Vagina (tissue), 2 donors: ENCODE data around the gene ECHDC3. TPM values are rescaled to one million over a fixed set of nuclear protein-coding genes. Genes with fewer than 3 reads are reported as not detected.
A peak's percentile ranks its signal among the peaks of the same experiment; 100 is the strongest.

Experiments
- DNase-seq, 2 donors: peaks; one replicate each; pipeline ENCODE4 v3.0.0-alpha.2; 2017; ENCODE audit errors: extremely low spot score in 2 of 2
- H3K27ac ChIP-seq: fragments of 200-600 bp; sonication (generic); one replicate; pipeline ENCODE4 v1.5.1; 2019
- H3K27me3 ChIP-seq: fragments of 200-600 bp; sonication (generic); one replicate; pipeline ENCODE4 v1.5.1; 2019
- H3K36me3 ChIP-seq, 2 donors: fragments of 200-600 bp; sonication (generic); one replicate each; pipeline ENCODE4 v1.5.1; 2017 to 2019
- H3K4me1 ChIP-seq: fragments of 200-600 bp; sonication (generic); one replicate; pipeline ENCODE4 v1.5.1; 2019
- H3K4me3 ChIP-seq, 2 donors: fragments of 200-600 bp; sonication (generic); 1 replicate in 1 of 2; 2 replicates in 1 of 2; pipeline ENCODE4 v1.5.1; 2016 to 2019
- H3K9me3 ChIP-seq: fragments of 200-600 bp; sonication (generic); one replicate; pipeline ENCODE4 v1.5.1; 2019
- POLR2A ChIP-seq, 2 donors: fragments of 450-650 bp; IDR thresholded peaks; one replicate each; pipeline ENCODE4 v1.6.1; 2017; ENCODE audit warnings: antibody characterized with exemption in 2 of 2, mild to moderate bottlenecking in 2 of 2, moderate library complexity in 2 of 2
- POLR2AphosphoS5 ChIP-seq, 2 donors: sonication (generic); formaldehyde crosslinking; IDR thresholded peaks; one replicate each; pipeline ENCODE4 v1.9.0; 2017; ENCODE audit warnings: antibody characterized with exemption in 2 of 2, mild to moderate bottlenecking in 2 of 2, low read depth in 1 of 2; ENCODE audit not compliant: insufficient read depth in 1 of 2
- intact Hi-C: fragments of 100-400 bp; cut with DNase I; formaldehyde crosslinking; loops from one replicate; pipeline ENCODE4 v1.15.1; 2023
- total RNA-seq: library from RNA; depleted of rRNA; stranded (reverse); fragments of >200 nt; gene quantifications from one replicate; pipeline ENCODE4 v1.2.3, GENCODE V29; 2016
- TF ChIP-seq, protein P1 (sequence below), 3 experiments: fragments of 450-650 bp in 2 of 3; fragments of 200-600 bp in 1 of 3; sonication (generic) in 1 of 3; IDR thresholded peaks; one replicate each; pipeline ENCODE4 v1.5.1; 2017 to 2019; ENCODE audit warnings: antibody characterized with exemption in 3 of 3, mild to moderate bottlenecking in 2 of 3, moderate library complexity in 2 of 3

ECHDC3 gene
- total RNA-seq, 1 donor from 2014 or later, result 44.2 TPM

DNA sequence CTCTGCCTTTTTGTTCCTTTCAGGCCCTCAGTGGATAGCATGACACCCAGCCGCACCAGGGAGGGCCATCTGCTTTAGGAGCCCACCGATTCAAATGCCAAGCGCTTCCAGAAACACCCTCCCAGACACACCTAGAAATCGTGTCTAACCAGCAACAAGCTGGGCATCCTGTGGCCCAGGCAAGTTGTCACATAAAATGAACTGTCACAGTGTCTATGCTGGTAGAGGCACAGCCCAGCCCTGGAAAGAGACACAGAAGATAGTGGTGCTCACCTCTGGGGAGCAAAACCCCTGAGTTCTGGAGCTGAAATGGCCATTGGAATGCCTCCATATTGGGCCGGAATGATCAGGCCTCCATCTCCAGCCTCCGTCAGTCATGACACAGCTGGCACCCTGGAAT is 38.9 kb downstream of the ECHDC3 start:
- Histone ChIP-seq H3K27ac (no peak overlapping the region), H3K27me3 (no peaks in the 10 kb centered on the region), H3K36me3 (no peaks in the 10 kb centered on the region), H3K4me1 (no peaks in the 10 kb centered on the region), H3K9me3 (no peaks in the 10 kb centered on the region), H3K4me3 (no peak overlapping the region)
- TF ChIP-seq POLR2A (IDR thresholded peaks at IDR 0.05) (no peak), POLR2AphosphoS5 (IDR thresholded peaks at IDR 0.05; ENCODE audit: insufficient read depth in 1 of 2, low read depth in 1 of 2) (no peak)
- TF ChIP-seq, protein P1, sequence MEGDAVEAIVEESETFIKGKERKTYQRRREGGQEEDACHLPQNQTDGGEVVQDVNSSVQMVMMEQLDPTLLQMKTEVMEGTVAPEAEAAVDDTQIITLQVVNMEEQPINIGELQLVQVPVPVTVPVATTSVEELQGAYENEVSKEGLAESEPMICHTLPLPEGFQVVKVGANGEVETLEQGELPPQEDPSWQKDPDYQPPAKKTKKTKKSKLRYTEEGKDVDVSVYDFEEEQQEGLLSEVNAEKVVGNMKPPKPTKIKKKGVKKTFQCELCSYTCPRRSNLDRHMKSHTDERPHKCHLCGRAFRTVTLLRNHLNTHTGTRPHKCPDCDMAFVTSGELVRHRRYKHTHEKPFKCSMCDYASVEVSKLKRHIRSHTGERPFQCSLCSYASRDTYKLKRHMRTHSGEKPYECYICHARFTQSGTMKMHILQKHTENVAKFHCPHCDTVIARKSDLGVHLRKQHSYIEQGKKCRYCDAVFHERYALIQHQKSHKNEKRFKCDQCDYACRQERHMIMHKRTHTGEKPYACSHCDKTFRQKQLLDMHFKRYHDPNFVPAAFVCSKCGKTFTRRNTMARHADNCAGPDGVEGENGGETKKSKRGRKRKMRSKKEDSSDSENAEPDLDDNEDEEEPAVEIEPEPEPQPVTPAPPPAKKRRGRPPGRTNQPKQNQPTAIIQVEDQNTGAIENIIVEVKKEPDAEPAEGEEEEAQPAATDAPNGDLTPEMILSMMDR (IDR thresholded peaks at IDR 0.05), result no peak
- no peak for DNase-seq
- intact Hi-C loops, result loop anchor here (10.0 kb wide), 1 partner anchor 204 kb away; no protein-coding TSS in a partner anchor

DNA sequence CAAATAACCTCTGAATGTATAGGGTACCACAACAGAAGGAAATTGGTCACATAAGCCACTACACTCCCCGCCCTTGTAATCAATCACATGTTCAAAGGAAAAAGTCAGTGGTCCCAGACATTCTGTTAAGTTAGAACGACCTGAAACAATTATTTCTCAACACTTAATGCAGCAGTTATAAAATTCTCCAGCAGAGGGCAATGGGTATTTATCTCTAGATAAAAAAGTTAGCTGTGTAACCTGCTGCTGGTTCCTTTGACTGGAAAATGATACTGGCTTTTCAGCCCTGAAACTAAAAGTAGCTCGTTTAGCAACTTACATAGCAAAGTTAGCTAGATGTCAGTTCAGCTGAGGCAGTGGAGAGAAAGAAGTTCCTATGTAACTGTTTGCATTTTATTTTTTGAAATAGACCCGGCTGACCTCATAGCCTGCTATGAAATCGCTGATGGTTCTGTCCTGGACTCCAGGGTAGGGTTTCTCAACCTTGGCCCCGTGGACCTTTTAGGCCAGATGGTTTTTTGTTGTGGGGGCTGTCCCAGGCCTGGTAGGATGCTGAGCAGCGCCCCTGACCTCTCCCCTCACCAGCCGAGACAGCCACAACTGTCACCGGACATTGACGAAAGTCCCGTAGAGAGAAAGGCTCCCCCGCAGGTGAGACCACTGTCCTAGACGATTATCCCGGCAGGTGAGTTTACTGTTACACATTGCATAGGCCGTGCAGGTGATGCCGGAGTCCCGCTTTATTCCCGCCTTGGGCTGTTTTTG is 40.8 kb downstream of the ECHDC3 start:
- Histone ChIP-seq H3K27me3 (no peaks in the 10 kb centered on the region), H3K36me3 (no peaks in the 10 kb centered on the region), H3K9me3 (no peaks in the 10 kb centered on the region), H3K4me3 (no peak overlapping the region), H3K27ac (no peak overlapping the region), H3K4me1 (no peaks in the 10 kb centered on the region)
- intact Hi-C loops, result loop anchor here (10.0 kb wide), 1 partner anchor 202 kb away; no protein-coding TSS in a partner anchor
- no peak for DNase-seq
- TF ChIP-seq, protein P1 (IDR thresholded peaks at IDR 0.05), result peak; percentile 17 to 75 (median 49)
- no peak for TF ChIP-seq POLR2A (IDR thresholded peaks at IDR 0.05)
- TF ChIP-seq POLR2AphosphoS5 (IDR thresholded peaks at IDR 0.05; ENCODE audit: insufficient read depth in 1 of 2, low read depth in 1 of 2), result no peak

DNA sequence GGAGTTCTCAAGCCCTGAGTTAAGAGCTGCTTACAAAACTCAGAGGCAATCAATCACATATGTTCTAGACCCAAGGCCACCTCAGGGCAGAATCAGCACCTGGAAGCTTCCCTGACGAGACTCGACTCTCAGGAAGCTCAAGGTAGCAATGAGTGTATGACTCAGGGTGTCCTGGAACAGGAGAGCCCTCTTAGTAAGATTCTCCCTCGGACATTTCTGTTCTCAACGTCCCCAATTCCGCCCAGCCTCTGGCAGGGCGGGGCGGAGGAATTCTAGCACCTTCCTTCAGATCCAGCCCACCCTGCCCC is 41.3 kb downstream of the ECHDC3 start:
- H3K4me1 ChIP-seq, result no peaks in the 10 kb centered on the region
- H3K9me3 ChIP-seq, result no peaks in the 10 kb centered on the region
- H3K27ac ChIP-seq, result no peak overlapping the region
- intact Hi-C loops, result loop anchor here (10.0 kb wide), 1 partner anchor 201 kb away; no protein-coding TSS in a partner anchor
- no peak for DNase-seq
- no peaks in the 10 kb centered on the region for H3K27me3 ChIP-seq
- H3K36me3 ChIP-seq, result no peaks in the 10 kb centered on the region
- H3K4me3 ChIP-seq, result no peak overlapping the region
- TF ChIP-seq POLR2A (IDR thresholded peaks at IDR 0.05), result no peak
- TF ChIP-seq POLR2AphosphoS5 (IDR thresholded peaks at IDR 0.05; ENCODE audit: insufficient read depth in 1 of 2, low read depth in 1 of 2), result no peak
- TF ChIP-seq, protein P1 (IDR thresholded peaks at IDR 0.05), result no peak

DNA sequence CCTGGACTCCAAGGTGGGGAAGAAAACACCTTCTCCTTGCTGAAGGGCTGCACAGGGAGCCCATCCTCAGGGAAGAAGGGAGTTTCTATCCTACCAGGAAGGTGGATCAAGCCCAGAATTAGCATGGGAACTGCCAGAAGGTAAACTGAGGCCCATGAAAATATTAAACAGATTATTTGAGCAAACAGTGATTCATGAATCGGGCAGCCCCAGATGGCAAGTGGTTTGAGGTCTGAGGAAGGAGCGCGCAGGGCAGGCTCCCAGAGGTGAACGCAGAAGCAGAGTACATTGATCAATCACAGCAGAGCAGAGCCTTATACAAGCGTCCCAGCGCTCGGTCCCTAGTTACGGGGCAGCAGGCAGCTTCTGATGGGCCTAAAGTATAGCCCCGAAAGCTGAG is 45.2 kb downstream of the ECHDC3 start:
- H3K27me3 ChIP-seq, result no peaks in the 10 kb centered on the region
- intact Hi-C loops, result loop anchor here (10.0 kb wide), 1 partner anchor 197 kb away; no protein-coding TSS in a partner anchor
- no peaks in the 10 kb centered on the region for H3K9me3 ChIP-seq
- no peak for DNase-seq
- no peak overlapping the region for H3K27ac ChIP-seq
- no peak overlapping the region for H3K4me3 ChIP-seq
- TF ChIP-seq, protein P1 (IDR thresholded peaks at IDR 0.05), result no peak
- TF ChIP-seq POLR2AphosphoS5 (IDR thresholded peaks at IDR 0.05; ENCODE audit: insufficient read depth in 1 of 2, low read depth in 1 of 2) (no peak), POLR2A (IDR thresholded peaks at IDR 0.05) (no peak)
- no peaks in the 10 kb centered on the region for H3K4me1 ChIP-seq
- no peaks in the 10 kb centered on the region for H3K36me3 ChIP-seq

DNA sequence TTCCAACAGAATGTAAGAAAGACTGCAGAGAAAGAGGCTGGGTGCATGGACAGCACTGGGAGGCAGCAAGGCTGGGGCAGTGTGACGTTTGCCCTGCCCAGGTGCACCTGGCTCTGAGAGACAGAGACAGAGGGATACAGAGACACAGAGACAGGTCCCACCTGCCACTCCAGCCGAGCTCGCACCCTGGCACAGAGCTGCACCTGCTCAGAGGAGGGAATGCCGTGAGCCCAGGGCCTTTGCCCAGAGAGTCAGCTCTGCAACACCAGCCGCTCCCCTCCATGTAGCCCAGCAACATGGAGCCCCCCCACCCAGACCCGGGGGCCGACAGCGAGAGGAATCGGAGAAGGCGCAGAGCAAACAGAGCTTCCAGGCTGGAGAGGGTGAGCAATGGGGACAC is 45.7 kb downstream of the ECHDC3 start:
- Histone ChIP-seq H3K4me3 (no peak overlapping the region), H3K27me3 (no peaks in the 10 kb centered on the region), H3K36me3 (no peaks in the 10 kb centered on the region), H3K9me3 (no peaks in the 10 kb centered on the region), H3K27ac (no peak overlapping the region), H3K4me1 (no peaks in the 10 kb centered on the region)
- TF ChIP-seq POLR2A (IDR thresholded peaks at IDR 0.05) (no peak), POLR2AphosphoS5 (IDR thresholded peaks at IDR 0.05; ENCODE audit: insufficient read depth in 1 of 2, low read depth in 1 of 2) (no peak)
- TF ChIP-seq, protein P1 (IDR thresholded peaks at IDR 0.05), result no peak
- no peak for DNase-seq
- intact Hi-C loops, result loop anchor here (10.0 kb wide), 1 partner anchor 197 kb away; no protein-coding TSS in a partner anchor
